Ureter (tissue), 1 donor: Measurements from ENCODE around the gene DUSP28. TPM values are rescaled to one million over a fixed set of nuclear protein-coding genes. Genes with fewer than 3 reads are reported as not detected.

ENCODE experiments used
- DNase-seq: peaks from one replicate; pipeline ENCODE4 v3.0.0-alpha.2; 2020; ENCODE audit warnings: low spot score
- total RNA-seq: library from RNA; stranded (reverse); gene quantifications from one replicate; pipeline ENCODE4 v1.2.4, GENCODE V29; 2023
- donor health status: DM: yes; HTN: yes; CAD: no.

The DUSP28 gene
- total RNA-seq, 1 donor from 2014 or later, result 6.2 TPM

DNA sequence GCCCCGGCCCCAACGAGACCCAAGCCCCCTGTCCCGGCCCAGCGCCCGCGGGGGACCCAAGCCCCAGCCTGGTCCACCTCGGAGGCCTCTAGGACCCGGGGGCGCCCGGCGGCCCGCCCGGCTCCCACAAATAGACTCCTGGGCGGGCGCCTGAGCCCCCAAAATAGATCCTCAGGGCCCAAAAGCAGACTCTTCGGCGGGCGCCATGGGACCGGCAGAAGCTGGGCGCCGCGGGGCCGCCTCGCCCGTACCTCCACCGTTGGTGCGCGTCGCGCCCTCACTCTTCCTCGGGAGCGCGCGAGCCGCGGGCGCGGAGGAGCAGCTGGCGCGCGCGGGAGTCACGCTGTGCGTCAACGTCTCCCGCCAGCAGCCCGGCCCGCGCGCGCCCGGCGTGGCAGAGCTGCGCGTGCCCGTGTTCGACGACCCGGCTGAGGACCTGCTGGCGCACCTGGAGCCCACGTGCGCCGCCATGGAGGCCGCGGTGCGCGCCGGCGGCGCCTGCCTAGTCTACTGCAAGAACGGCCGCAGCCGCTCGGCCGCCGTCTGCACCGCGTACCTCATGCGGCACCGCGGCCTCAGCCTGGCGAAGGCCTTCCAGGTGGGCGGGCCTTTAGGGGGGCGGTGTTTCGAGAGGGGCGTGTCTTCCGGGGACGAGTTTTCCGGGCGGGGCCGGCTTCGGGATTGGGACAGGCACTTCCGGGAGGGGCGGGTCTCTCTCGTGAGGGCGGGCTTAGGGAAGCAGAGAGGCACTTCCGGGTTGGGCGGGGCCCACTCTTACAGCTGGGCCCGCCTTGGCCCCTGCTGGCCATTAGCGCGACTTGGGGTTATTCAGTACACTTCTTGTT is 545 bp downstream of the DUSP28 start:
- peak; percentile 100 for DNase-seq

DNA sequence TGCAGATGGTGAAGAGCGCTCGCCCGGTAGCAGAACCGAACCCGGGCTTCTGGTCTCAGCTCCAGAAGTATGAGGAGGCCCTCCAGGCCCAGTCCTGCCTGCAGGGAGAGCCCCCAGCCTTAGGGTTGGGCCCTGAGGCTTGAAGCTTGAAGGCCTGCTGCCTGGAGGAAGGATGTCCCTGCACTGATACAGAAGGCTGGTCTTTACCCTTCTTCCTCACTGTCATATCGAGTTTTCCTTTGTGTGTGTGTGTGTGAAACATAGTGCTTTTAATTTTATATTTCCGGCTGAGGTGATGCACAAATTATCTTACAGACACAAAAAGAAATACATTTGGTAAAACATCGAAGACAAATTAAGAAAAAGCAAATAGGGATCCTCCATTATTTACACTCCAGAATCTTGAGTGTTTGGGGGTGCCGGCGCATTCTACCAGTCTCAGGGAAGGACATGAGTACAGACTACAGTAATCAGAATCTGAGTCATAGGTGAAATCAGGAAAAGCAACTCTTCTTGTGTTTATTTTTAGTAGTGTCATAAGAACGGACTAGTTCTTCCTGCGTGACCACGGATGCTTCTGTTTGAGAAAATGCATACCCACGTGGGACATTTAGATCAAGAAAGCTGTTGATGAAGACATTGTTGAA is 1.3 kb downstream of the DUSP28 start:
- peak; percentile 50 for DNase-seq

DNA sequence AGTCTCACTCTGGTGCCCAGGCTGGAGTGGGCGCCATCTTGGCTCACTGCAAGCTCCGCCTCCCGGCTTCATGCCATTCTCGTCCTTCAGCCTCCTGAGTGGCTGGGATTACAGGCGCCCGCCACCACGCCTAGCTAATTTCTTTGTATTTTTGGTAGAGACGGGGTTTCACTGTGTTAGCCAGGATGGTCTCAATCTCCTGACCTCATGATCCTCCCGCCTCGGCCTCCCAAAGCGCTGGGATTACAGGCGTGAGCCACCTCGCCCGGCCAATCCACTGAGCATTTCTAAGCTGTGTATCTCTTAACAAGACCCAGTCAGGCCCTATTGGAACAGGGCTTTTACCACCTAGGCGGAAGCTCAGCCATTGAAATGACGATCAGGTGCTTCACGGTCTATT is 3.1 kb downstream of the DUSP28 start:
- peak; percentile 40 for DNase-seq

DNA sequence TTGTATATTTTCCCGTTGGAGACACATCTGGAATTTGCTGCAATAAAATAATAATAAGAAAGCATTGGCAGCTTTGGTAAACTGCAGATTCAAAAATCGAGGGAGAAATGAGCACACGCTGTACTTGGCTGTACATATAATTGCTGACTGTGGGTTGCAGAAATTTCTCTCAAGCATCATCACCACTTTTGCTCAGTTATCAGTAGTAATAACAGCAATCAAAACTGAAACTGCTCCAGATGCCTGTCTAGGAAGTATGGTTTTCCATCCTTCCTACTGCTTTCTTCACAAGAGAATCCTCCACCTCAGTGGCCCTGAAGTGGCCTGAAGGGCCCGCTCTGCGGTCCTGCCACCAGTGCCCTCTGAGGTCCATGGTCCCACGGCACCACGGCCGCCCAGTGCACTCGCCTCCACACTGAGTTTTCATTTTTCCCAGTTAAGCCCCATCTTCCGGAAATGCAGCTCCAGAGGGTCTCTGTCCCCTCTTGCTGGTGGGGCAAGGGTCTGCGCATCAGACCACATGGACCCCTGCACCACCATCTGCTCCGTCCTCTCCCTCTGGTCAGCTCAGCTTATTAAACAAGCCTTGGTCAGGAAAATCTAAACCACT is 3.9 kb downstream of the DUSP28 start:
- peak; percentile 35 for DNase-seq

DNA sequence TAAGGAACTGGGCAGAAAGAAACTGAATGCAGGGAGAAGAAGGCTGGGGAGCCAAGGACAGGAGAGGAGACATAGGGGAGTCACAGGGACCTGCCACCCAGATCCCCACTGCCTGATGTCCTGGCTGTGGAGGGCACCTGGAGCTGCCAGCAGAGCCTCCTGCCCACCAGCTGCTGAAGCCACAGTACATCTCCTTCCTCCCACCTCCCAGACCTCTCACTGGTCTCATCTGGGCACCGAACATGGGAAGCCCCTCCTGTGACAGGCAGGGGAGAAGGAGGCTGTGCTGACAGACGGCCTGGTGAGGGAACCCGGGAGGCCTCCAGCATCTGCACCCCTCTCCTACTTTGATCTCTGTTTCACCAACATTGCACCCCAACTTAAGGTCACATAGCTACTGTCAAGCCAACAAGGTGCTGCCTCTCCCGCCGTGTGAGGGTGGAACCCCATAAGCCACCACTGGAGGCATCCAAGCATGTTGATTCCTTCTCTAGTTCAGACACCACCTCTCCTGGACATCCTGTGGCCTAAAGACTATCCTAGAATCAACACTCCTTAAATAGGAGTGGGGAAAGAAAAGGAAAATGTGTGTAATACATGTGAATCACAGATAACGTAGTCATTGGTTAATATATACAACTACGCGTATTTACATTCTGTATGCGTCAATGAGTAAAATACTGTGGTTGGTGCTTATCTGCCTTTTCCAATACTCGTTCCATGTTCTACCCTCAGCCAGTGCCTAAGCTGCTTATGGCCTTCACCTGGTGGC is 4.6 kb downstream of the DUSP28 start:
- DNase-seq, result peak; percentile 42

DNA sequence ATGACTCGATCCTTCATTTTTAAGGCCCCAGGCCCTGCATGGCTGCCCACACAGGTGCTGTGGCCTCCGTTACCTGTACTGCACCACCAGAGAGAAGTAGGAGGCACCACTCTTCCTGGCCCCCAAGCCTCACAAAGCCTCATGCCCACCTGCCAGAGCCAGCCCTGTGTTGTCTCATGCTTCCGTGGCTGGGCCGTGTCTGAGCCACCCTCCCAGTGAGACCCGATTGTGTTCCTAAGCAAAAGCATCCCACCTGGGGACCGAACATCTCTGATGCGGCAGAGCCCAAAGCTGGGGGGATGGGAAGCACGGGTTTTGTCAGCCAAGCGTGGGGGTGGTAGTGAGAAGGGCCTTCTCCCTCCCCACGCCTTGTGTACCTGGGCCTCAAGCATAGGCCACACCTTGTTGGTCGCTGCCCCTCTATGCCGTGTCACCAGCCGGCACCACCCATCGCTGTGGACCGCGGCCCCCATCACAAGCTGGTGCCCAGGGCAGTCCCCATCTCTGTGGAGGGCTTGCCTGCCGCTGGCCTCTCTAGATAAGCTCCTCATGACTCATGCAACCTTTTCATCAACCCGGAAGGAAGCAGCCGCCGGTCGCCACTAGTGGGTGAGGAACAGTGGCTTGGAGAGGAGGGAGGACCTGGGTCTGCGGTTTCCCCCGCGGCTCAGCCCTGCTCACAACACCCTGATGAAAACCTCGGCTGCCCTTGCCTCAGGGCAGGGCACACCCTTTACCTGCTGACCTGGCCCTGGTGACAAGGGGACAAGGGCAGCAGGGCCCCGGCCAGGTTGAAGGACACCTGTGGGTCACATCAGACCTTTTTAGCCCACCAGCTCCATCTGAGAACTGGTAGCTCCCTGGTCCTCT is 5.4 kb downstream of the DUSP28 start:
- DNase-seq, result peak; percentile 92

DNA sequence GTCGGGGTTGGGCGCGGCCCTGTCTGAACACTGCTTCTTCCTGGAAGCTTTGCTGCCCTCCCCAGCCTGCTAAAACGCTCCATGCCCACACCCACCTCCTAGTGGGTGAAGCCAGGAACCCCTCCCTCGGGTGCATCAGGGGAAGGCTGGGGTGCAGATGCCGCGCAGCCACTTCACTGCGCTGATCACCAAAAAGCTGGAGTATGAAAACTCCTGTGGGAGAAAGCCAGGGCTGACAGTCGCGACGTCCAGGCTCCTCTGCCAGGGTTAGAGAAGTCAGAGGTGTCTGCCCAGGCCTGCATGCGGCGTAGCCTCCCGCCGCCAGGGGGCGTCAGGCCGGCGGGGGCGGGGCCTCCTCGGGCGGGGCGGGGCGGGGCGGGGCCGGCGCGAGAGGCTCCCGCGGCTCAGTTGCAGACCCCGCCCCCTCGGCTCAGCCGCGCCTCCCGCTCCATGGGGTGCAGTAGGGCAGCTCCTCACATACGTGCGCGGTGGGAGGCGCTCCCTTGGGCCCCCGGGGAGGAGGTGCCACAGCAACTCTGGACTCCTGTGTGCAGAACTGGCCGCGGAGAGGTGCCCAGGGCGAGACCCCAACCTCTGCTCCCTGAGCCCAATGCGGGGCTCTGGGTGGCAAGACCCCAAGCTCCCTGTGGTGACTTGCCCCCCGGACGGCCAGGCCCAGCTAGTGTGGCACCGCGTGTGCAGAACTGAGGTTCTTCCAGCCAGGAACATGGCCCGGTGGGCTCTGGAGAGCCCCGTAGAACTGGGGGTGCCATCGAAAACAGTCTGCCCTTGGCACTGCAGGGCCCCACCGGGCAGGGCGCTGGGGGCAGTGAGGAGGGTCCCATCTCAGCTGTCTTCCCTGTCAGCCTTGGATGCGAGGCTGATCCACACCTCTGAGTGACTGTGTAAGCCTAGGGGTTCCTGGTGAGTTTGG is 6.3 kb downstream of the DUSP28 start:
- peak; percentile 94 for DNase-seq

DNA sequence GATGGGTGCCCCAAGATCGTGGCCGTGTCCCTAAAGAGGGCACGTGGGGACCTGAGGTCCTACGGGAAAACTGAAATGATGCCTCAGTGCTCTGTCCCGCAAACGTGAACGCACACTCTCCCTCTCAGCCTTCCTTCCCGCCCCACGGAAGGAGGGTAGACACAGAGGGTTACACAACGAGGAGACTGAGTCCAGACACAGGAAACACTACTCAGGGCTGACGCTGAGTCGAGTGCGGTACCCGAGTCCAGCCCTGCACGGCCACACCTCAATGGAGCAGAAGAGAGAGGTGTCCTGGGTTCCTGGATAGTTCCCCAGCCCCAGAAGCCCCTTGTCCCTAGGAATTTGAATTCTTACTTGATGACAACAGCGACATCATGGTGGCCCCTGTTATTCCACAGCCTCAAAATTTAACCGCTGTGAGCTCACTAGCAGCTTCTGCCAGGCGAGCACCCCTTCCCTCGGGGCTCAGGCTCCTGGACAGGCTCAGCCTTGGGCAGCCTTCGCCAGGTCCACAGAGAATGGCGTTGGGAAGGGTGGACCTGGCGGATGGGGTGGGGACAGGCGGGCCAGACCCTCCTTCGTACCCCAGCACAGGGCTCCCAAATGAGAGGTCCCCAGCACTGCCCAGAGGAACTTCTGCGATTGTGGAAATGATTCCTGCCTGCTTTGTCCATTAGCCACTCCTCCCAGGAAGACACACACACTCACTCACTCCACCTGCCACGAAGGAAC is 7.1 kb downstream of the DUSP28 start:
- DNase-seq, result no peak

DNA sequence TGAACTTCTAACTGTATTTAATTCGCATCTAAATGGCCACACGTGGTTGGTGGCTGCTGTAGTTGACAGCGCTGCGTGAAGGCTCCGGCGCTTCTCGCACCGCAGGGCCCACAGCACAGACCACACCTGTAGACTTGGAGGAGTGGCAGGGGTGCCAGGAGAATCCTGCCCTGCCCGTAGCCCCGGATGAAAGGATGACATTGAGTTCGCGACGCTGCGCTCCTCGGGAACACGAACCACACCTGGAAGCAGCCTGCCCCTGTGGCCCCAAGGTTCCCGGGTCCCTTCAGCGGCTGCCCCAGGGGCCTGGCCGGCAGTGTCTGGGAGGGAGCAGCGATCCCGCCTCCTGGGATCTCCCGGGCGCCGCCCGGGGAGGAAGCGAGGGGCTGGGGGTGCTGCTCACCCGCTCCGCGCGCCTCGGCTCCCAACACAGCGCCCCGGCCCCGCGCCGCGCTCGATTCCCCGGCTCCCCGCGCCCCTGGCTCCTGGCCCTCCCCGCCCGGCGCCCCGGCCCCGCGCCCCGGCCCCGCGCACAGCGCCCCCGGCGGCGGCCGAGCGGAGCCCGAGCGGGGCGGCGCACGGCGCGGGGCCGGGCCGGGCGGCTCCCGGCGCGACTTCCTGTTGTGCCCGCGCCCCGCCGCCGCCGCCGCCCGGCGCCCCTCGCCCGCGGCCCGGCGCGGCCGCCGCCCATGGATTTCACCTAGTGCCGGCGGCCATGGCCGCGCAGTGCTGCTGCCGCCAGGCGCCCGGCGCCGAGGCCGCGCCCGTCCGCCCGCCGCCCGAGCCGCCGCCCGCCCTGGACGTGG is 7.9 kb downstream of the DUSP28 start, which contains the start of gene RNPEPL1:
TSS of gene RNPEPL1 (plus strand) at position 613 of the 806 bp plus-strand sequence. CDS start at position 716, 103 bp downstream.
- peak; percentile 54 for DNase-seq

DNA sequence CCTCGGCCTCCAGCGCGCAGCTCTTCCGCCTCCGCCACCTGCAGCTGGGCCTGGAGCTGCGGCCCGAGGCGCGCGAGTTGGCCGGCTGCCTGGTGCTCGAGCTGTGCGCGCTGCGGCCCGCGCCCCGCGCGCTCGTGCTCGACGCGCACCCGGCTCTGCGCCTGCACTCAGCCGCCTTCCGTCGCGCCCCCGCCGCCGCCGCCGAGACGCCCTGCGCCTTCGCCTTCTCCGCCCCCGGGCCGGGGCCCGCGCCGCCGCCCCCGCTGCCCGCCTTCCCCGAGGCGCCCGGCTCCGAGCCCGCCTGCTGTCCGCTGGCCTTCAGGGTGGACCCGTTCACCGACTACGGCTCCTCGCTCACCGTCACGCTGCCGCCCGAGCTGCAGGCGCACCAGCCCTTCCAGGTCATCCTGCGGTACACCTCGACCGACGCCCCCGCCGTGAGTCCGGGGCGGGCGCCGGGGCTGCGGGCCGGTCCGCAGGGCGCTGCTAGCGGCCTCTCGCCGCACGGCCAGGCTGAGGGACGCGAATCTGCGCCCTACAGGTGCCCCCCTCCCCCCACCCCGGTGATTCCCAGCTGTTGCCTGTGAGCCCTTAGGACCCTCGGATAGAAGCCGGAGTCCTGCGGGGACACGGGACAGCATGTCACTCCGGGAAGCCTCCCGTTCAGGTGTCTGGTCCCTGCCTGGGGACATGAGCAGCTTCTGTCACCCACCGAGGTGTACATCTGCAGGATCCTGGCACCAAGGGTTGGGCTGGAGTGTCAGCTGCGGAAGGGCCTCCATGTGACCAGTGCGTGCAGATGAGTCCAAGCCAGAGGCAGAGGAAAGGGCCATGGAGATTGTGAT is 8.7 kb downstream of the DUSP28 start:
- peak; percentile 58 for DNase-seq

DNA sequence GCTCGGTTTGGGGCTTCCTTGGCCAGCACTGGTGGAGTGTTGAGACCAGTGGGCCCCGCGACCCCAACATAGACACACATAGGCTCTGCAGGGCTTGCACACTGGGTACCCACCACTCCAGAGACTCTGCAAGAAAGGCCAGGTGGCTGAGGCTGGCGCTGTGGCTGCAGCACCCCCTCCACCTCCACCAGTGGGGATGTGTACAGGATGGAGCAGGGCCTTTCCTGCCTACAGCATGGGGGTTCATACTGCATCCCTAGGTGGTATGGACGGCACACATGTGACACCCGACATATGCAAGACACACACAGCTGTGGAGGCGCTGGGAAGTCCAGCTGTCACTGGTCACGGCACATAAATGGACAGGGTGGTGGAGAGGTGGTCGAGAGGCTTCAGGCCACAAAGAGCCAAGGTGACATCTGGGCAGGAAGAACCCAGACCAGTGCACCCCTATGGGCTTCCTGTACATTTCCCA is 9.4 kb downstream of the DUSP28 start:
- peak; percentile 51 for DNase-seq

DNA sequence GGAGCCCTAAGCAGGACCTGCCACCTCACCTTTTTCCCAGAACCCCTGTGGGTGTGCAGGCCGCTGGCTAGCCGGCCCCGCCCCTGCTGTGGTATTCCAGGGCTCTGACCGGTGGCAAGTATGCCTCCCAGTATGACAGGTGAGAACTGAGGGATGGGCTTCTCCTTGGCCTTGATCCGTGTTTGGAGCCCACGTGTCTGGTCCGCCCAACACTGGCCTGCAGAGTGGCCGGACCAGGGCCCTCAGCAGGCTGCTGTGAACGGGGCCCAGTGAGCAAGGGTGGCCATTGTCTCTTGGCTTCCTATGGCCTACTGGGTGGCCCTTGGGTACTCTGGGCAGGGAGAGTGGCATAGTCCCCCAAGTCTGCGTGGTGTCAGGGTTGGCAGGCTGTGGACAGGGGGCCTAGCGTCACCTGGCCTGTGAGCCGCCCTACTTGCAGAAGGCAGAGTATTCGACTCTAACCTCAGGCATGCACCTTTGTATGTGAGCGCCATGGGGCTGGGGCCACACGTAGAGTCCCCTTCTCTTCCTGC is 9.9 kb downstream of the DUSP28 start:
- peak; percentile 46 for DNase-seq

DNA sequence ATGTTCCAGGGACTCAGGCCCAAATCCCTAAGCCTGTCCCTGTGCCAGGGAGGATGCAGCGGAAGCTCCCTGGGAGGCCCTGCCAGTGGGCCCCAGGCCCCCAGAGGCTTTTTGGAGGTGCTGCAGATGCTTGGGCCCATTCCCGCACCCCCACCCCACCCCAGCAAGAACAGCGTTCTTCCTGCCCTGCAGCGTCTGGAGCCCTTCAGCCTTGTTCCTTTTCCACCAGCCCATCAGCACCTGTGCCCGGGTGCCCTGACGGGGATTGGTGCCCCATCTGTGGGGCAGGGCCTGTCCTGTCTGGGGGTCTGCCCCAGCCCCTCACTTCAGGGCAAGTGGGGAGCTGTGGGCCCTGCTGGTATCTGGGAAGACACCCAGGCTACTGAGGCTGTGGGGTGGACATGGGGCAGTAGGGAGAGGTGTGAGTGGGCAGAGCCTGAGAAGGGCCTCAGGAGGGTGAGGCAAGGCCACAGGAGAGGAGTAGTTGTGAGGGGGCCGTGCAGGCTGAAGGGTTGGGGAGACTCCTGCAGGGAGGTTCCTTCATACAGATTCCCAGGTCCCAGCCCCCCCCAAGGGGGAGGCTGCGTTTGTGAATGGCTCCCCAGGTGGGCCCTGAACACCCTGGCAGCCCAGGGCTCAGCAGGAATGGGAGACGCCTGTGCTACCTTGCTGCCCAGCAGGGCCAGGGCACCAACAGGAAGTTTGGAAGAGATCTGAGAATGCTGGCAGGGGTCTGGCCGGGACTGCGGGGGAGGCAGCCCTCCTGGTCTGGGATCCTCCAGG is 10.6 kb downstream of the DUSP28 start:
- DNase-seq, result peak; percentile 41

DNA sequence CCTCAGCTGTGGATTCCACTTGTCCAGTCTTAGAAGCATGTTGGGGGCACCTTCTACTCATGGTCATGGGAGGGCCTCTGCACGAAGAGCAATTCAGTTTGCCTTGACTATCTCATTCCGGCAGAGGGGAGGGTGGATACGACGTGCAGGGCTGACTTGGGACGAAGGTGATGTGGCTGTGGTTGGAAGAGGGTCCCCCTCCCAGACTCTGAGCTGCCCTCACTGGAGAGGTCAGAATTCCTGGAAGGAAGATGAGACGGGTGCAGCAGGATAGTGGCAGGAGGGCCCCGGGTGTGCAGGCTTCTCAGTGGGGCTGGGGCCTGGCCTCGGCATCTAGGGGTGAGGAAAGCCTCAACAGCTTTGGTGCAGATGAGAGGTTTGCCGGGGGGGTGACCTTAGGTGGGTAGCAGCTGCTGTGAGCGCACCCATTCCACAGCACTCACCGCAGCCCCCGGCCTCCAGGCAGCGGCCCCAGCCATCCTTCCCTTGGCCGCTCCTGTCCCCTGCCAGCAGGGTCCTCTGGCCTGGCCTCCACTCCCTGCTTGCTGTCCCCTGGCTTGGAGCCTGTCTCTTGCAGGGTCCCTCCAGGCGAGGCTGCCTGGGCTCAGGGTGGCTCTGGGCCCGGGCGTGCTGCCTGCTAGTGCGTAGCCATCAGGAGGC is 11.3 kb downstream of the DUSP28 start:
- DNase-seq, result no peak
